Measurements from ENCODE around the gene NR2F2. TPM values are rescaled to one million over a fixed set of nuclear protein-coding genes. Genes with fewer than 3 reads are reported as not detected.

Gene NR2F2
- total RNA-seq, 1 donor from 2014 or later = 50.6 TPM

GRCh38 chr15:96322536-96323318 lies 7.8 kb upstream of the NR2F2 start:
- no peaks in the 10 kb centered on the region for H3K36me3 ChIP-seq
- TF ChIP-seq CTCF (IDR thresholded peaks at IDR 0.05) = no peak
- intact Hi-C loops (cut with DNase I) = no loop called here
- peak in 1 of 2 donors; percentile 21 for ATAC-seq
- H3K27me3 ChIP-seq (ENCODE audit: low read depth) = peaks cover 48% of the 10 kb centered on the region
- H3K9me3 ChIP-seq = no peaks in the 10 kb centered on the region
- peak overlapping the region; percentile 87 for H3K27ac ChIP-seq
- H3K4me1 ChIP-seq = peaks cover 4% of the 10 kb centered on the region
- peak overlapping the region; percentile 55 for H3K4me3 ChIP-seq
- DNase-seq = peak; percentile 39

- H3K4me3 ChIP-seq = peak overlapping the region; percentile 68
- TF ChIP-seq CTCF (IDR thresholded peaks at IDR 0.05) = no peak
- intact Hi-C loops (cut with DNase I) = no loop called here
- no peaks in the 10 kb centered on the region for H3K36me3 ChIP-seq
- ATAC-seq (no peak), DNase-seq (peak; percentile 34)
- H3K9me3 ChIP-seq = no peaks in the 10 kb centered on the region
- peak overlapping the region; percentile 87 for H3K27ac ChIP-seq
- peaks cover 48% of the 10 kb centered on the region for H3K27me3 ChIP-seq (ENCODE audit: low read depth)
- peaks cover 4% of the 10 kb centered on the region for H3K4me1 ChIP-seq
Observed at GRCh38 chr15:96323319-96324145, 7.0 kb upstream of the NR2F2 start.

- Histone ChIP-seq H3K4me1 (peaks cover 4% of the 10 kb centered on the region), H3K36me3 (no peaks in the 10 kb centered on the region), H3K9me3 (no peaks in the 10 kb centered on the region), H3K27me3 (ENCODE audit: low read depth) (peaks cover 48% of the 10 kb centered on the region), H3K27ac (peak overlapping the region; percentile 87), H3K4me3 (peak overlapping the region; percentile 68)
- TF ChIP-seq CTCF (IDR thresholded peaks at IDR 0.05) = no peak
- no peak for ATAC-seq
- DNase-seq = no peak
- intact Hi-C loops (cut with DNase I) = no loop called here
Observed at GRCh38 chr15:96324192-96324895, 6.2 kb upstream of the NR2F2 start.

- Histone ChIP-seq H3K27me3 (ENCODE audit: low read depth) (peaks cover 48% of the 10 kb centered on the region), H3K9me3 (no peaks in the 10 kb centered on the region), H3K4me1 (peaks cover 4% of the 10 kb centered on the region), H3K36me3 (no peaks in the 10 kb centered on the region), H3K27ac (peak overlapping the region; percentile 87), H3K4me3 (peak overlapping the region; percentile 68)
- intact Hi-C loops (cut with DNase I) = no loop called here
- no peak for TF ChIP-seq CTCF (IDR thresholded peaks at IDR 0.05)
- DNase-seq (no peak), ATAC-seq (no peak)
Observed at GRCh38 chr15:96324940-96325540, 5.5 kb upstream of the NR2F2 start.
